Smooth muscle cell (in vitro differentiated cells): ENCODE measurements around the gene DLEC1. TPM values are rescaled to one million over a fixed set of nuclear protein-coding genes. Genes with fewer than 3 reads are reported as not detected.
A peak's percentile ranks its signal among the peaks of the same experiment; 100 is the strongest.

Experiments used
- DNase-seq: peaks from one replicate; lab custom pipeline; 2025; ENCODE audit not compliant: unreplicated experiment; lab: John Stamatoyannopoulos, UW
- H2AFZ ChIP-seq: fragments of 200-600 bp; sonication (generic); 2 replicates; pipeline ENCODE4 v1.6.0; 2016; ENCODE audit warnings: antibody characterized with exemption, low read depth, mild to moderate bottlenecking
- H3F3A ChIP-seq: fragments of 200-600 bp; sonication (generic); 2 replicates; pipeline ENCODE4 v1.6.0; 2017; ENCODE audit warnings: antibody characterized with exemption, low read depth
- H3K27ac ChIP-seq: fragments of 200-600 bp; sonication (generic); 2 replicates; pipeline ENCODE4 v1.5.1; 2016; ENCODE audit warnings: low read depth, mild to moderate bottlenecking
- H3K27me3 ChIP-seq: fragments of 200-600 bp; sonication (generic); 2 replicates; pipeline ENCODE4 v1.6.1; 2016; ENCODE audit warnings: low read depth, mild to moderate bottlenecking
- H3K36me3 ChIP-seq: fragments of 200-600 bp; sonication (generic); 2 replicates; pipeline ENCODE4 v1.5.1; 2016; ENCODE audit warnings: low read depth
- H3K4me1 ChIP-seq: fragments of 200-600 bp; sonication (generic); 2 replicates; pipeline ENCODE4 v1.5.1; 2016; ENCODE audit warnings: low read depth
- H3K4me2 ChIP-seq: fragments of 200-600 bp; sonication (generic); 2 replicates; pipeline ENCODE4 v1.6.0; 2016; ENCODE audit warnings: mild to moderate bottlenecking
- H3K4me3 ChIP-seq: fragments of 200-600 bp; sonication (generic); 2 replicates; pipeline ENCODE4 v1.5.1; 2016; ENCODE audit warnings: mild to moderate bottlenecking
- H3K79me2 ChIP-seq: fragments of 200-600 bp; sonication (generic); 2 replicates; pipeline ENCODE4 v1.6.0; 2016; ENCODE audit warnings: low read depth, mild to moderate bottlenecking
- H3K9ac ChIP-seq: fragments of 200-600 bp; sonication (generic); 2 replicates; pipeline ENCODE4 v1.6.0; 2016; ENCODE audit warnings: low read depth
- H3K9me3 ChIP-seq: fragments of 200-600 bp; sonication (generic); replicated peaks from 2 replicates; pipeline ENCODE4 v1.5.1; 2016; ENCODE audit warnings: low read depth
- H4K20me1 ChIP-seq: fragments of 200-600 bp; sonication (generic); 2 replicates; pipeline ENCODE4 v1.6.0; 2016; ENCODE audit warnings: low read depth
- WGBS: methylation state at CpG from one replicate; pipeline ENCODE4 v1.1.7; 2016; ENCODE audit warnings: low lambda C conversion rate; 5-methylcytosine and 5-hydroxymethylcytosine counted together
- polyA plus RNA-seq: library from polyadenylated mRNA; unstranded; fragments of >200 nt; fragmentation: Nextera tagmentation; extraction: Ambion mirVana; gene quantifications from 2 replicates; pipeline ENCODE4 v1.2.1, GENCODE V29; 2016
- total RNA-seq: library from RNA; depleted of rRNA; stranded (reverse); fragments of >200 nt; gene quantifications from 2 replicates; pipeline ENCODE4 v1.2.3, GENCODE V29; 2014
- TF ChIP-seq, protein P1 (sequence below): fragments of 200-600 bp; sonication (generic); IDR thresholded peaks from 2 replicates; pipeline ENCODE4 v1.5.1; 2017; ENCODE audit warnings: borderline replicate concordance, mild to moderate bottlenecking, antibody characterized with exemption; ENCODE audit not compliant: insufficient read depth, poor library complexity, severe bottlenecking

DLEC1 gene
- total and polyA plus RNA-seq, 2 experiments from 2014 or later: 0.27 to 0.61 TPM

DNA sequence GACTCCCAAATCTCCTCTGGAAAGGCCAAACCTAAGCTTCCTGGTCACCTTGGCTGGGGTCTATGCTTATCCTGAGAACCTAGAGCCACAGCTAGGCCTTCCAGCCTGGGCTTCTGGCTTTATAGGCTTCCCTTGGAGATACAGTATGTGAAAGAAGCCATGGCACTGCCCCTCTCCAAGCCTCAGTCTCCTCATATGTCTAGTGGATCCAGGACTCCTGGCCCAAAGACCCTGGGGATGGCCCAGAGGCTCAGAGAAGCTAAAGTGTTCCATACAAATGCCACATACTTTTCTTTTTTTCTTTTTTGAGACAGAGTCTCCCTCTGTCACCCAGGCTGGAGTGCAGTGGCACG lies 89.3 kb downstream of the DLEC1 start:
- Histone ChIP-seq H3F3A (no peaks in the 10 kb centered on the region), H3K9ac (no peak overlapping the region), H3K4me3 (no peak overlapping the region), H3K27ac (no peak overlapping the region), H3K4me1 (no peaks in the 10 kb centered on the region), H3K27me3 (no peaks in the 10 kb centered on the region), H3K36me3 (peaks cover 4% of the 10 kb centered on the region), H4K20me1 (peaks cover 56% of the 10 kb centered on the region), H3K9me3 (no peaks in the 10 kb centered on the region), H3K79me2 (no peaks in the 10 kb centered on the region), H2AFZ (no peak overlapping the region), H3K4me2 (no peak overlapping the region)
- WGBS: 100% methylated on average over 1 of the region's 1 CpG
- DNase-seq: no peak
- TF ChIP-seq, protein P1, sequence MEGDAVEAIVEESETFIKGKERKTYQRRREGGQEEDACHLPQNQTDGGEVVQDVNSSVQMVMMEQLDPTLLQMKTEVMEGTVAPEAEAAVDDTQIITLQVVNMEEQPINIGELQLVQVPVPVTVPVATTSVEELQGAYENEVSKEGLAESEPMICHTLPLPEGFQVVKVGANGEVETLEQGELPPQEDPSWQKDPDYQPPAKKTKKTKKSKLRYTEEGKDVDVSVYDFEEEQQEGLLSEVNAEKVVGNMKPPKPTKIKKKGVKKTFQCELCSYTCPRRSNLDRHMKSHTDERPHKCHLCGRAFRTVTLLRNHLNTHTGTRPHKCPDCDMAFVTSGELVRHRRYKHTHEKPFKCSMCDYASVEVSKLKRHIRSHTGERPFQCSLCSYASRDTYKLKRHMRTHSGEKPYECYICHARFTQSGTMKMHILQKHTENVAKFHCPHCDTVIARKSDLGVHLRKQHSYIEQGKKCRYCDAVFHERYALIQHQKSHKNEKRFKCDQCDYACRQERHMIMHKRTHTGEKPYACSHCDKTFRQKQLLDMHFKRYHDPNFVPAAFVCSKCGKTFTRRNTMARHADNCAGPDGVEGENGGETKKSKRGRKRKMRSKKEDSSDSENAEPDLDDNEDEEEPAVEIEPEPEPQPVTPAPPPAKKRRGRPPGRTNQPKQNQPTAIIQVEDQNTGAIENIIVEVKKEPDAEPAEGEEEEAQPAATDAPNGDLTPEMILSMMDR: no peak

DNA sequence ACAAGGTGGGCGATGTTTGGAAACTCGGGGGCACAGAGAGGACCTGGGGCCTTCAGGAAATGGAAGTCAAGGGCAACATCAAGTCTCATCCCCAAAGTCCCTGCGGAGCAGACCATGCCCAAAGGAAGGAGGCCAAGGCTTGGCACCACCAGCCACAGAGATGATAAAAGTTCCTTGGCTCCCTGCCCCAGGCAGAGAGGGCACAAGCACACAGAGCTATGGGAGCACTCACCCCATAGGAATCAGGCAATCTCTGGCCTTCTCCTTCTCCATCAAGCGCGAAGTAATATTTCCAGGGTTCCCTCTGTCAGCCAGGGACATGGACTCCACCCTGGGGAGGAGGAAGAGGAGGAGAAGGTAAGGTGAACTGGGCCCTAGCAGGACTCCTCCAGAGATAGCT lies 90.0 kb downstream of the DLEC1 start:
- DNase-seq: no peak
- H4K20me1 ChIP-seq: peaks cover 59% of the 10 kb centered on the region
- H3K9ac ChIP-seq: no peak overlapping the region
- H3K27me3 ChIP-seq: no peaks in the 10 kb centered on the region
- WGBS: 100% methylated on average over 5 of the region's 5 CpGs
- no peaks in the 10 kb centered on the region for H3K4me1 ChIP-seq
- H3K36me3 ChIP-seq: peaks cover 4% of the 10 kb centered on the region
- no peak overlapping the region for H3K4me2 ChIP-seq
- no peaks in the 10 kb centered on the region for H3F3A ChIP-seq
- no peaks in the 10 kb centered on the region for H3K9me3 ChIP-seq
- H3K4me3 ChIP-seq: no peak overlapping the region
- no peaks in the 10 kb centered on the region for H3K79me2 ChIP-seq
- H3K27ac ChIP-seq: no peak overlapping the region
- no peak overlapping the region for H2AFZ ChIP-seq
- TF ChIP-seq, protein P1: no peak

DNA sequence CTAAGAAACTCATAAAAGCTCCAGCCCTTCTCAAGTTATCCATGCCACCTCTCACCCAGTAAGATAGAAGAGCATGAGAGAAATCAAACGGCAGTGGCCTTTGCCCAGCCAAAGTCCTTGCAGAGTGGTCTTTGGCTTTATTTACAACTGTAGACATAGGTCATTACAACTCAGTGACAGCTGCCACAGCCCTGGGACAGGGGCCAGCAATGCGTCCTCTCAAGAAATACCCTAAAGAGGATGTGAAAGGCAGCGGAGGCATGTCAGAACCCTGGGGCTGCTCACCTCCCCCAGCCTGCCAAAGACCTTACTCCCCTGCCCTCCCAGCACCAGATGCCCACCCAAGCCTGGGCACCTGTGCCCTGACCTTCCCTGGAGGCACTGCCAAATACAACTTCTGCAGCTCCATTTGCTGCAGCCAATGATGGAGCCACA lies 91.6 kb downstream of the DLEC1 start:
- TF ChIP-seq, protein P1: no peak
- no peaks in the 10 kb centered on the region for H3K36me3 ChIP-seq
- H3K4me3 ChIP-seq: no peak overlapping the region
- H3K4me2 ChIP-seq: no peak overlapping the region
- WGBS: 97% methylated on average over 3 of the region's 3 CpGs
- peaks cover 65% of the 10 kb centered on the region for H4K20me1 ChIP-seq
- no peaks in the 10 kb centered on the region for H3F3A ChIP-seq
- H3K9ac ChIP-seq: no peak overlapping the region
- no peaks in the 10 kb centered on the region for H3K9me3 ChIP-seq
- H3K79me2 ChIP-seq: peaks cover 13% of the 10 kb centered on the region
- H3K27me3 ChIP-seq: no peaks in the 10 kb centered on the region
- H3K27ac ChIP-seq: no peak overlapping the region
- no peak overlapping the region for H2AFZ ChIP-seq
- no peak for DNase-seq
- peaks cover 5% of the 10 kb centered on the region for H3K4me1 ChIP-seq

DNA sequence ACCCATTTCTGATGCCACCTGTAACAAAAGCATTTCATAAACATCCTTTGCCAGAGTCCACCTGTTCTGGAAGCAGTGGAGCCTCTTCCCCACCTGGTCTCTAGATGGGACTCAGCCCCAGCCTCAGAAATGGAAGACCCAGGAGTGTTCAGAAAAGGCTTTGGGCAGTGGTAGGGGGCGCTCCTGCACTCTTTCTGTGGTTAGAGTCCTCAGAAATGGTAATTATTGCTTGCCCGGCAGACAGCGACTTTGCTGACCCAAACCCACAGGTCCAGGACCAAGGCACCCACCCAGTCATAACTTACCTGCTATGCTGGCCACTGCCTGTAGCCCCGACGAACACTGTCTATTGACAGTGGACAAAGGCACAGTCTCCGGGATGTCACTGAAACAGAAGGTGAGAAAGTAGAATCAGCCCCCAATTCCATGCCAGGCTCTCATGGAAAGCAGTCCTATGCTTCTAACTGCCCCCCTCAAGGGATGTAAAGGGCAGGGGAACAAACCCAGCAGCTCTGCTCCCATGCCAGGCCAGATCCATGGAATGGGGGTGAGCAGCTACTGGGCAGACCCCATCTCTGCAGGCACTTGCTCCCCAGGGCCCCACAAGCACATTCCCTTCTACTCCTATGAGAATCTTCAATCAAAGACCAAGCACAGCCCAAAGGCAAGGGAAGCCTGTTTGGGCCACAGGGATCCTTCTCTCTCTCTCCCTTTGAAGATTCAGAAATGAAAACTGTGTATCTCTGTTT lies 92.8 kb downstream of the DLEC1 start:
- WGBS: 56% methylated on average over 6 of the region's 6 CpGs
- no peaks in the 10 kb centered on the region for H3K36me3 ChIP-seq
- H3K27me3 ChIP-seq: no peaks in the 10 kb centered on the region
- H3K4me1 ChIP-seq: peaks cover 10% of the 10 kb centered on the region
- H3K4me2 ChIP-seq: no peak overlapping the region
- TF ChIP-seq, protein P1: peak; percentile 28
- no peak overlapping the region for H2AFZ ChIP-seq
- no peak for DNase-seq
- no peak overlapping the region for H3K27ac ChIP-seq
- H3F3A ChIP-seq: no peaks in the 10 kb centered on the region
- H3K9ac ChIP-seq: no peak overlapping the region
- H3K9me3 ChIP-seq: no peaks in the 10 kb centered on the region
- H4K20me1 ChIP-seq: peaks cover 65% of the 10 kb centered on the region
- no peak overlapping the region for H3K4me3 ChIP-seq
- peaks cover 25% of the 10 kb centered on the region for H3K79me2 ChIP-seq
